A673 (cell line): ENCODE results near the gene ZIC4.

Experiments used
- EZH2 ChIP-seq: fragments of 200-600 bp; sonication (generic); IDR thresholded peaks from 2 replicates; pipeline ENCODE4 v1.6.1; 2017; ENCODE audit warnings: borderline replicate concordance, low read depth, mild to moderate bottlenecking, mixed read lengths, antibody characterized with exemption, low read length; ENCODE audit not compliant: poor library complexity, severe bottlenecking
- TF ChIP-seq, protein P1 (sequence below): fragments of 300-800, 200-600 bp; sonication (generic); conservative IDR thresholded peaks from 2 replicates; pipeline ENCODE4 v1.5.1; 2017; ENCODE audit warnings: low read depth, mild to moderate bottlenecking, antibody characterized with exemption, low read length, moderate library complexity, mixed read lengths

DNA sequence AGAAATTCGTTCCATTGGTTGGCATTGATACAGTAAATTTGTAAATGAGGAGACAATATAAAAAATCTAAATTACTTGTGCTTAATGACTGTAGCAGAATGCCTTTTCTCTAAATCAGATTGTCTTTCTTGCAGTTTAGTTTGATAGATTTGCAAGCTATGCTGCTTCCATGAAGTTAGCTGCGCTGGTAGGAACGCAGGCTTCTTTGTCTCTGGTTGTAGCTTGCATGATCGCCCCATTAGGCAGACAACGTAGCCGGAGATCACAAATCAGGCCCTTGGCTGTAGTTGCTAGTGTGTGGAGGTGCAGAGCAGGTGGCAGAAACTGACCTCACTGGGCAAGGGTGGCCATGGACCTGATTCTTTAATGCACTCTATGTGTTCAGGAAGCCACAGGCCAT lies 8.9 kb upstream of the ZIC4 start:
- TF ChIP-seq EZH2, result no peak
- TF ChIP-seq, protein P1, sequence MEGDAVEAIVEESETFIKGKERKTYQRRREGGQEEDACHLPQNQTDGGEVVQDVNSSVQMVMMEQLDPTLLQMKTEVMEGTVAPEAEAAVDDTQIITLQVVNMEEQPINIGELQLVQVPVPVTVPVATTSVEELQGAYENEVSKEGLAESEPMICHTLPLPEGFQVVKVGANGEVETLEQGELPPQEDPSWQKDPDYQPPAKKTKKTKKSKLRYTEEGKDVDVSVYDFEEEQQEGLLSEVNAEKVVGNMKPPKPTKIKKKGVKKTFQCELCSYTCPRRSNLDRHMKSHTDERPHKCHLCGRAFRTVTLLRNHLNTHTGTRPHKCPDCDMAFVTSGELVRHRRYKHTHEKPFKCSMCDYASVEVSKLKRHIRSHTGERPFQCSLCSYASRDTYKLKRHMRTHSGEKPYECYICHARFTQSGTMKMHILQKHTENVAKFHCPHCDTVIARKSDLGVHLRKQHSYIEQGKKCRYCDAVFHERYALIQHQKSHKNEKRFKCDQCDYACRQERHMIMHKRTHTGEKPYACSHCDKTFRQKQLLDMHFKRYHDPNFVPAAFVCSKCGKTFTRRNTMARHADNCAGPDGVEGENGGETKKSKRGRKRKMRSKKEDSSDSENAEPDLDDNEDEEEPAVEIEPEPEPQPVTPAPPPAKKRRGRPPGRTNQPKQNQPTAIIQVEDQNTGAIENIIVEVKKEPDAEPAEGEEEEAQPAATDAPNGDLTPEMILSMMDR, result no peak
